IgD-negative memory B cell (primary cell): ENCODE measurements around the gene DRD3. TPM values are rescaled to one million over a fixed set of nuclear protein-coding genes. Genes with fewer than 3 reads are reported as not detected.

ENCODE experiments used
- H3K27ac Mint-ChIP-seq, 3 donors: one replicate each; pipeline ENCODE4 v1.8.0; 2020 to 2022; ENCODE audit warnings: mild to moderate bottlenecking in 3 of 3, mixed read lengths in 3 of 3, moderate library complexity in 1 of 3
- H3K27me3 Mint-ChIP-seq: one replicate; pipeline ENCODE4 v1.8.0; 2021; ENCODE audit warnings: mixed read lengths
- H3K36me3 Mint-ChIP-seq: one replicate; pipeline ENCODE4 v1.8.0; 2020; ENCODE audit warnings: mild to moderate bottlenecking, mixed read lengths
- H3K4me1 Mint-ChIP-seq, 3 donors: one replicate each; pipeline ENCODE4 v1.8.0; 2020 to 2022; ENCODE audit warnings: mixed read lengths in 3 of 3, mild to moderate bottlenecking in 1 of 3
- H3K4me3 Mint-ChIP-seq, 4 donors: one replicate each; pipeline ENCODE4 v1.8.0; 2020 to 2022; ENCODE audit warnings: mild to moderate bottlenecking in 4 of 4, mixed read lengths in 4 of 4, moderate library complexity in 3 of 4
- H3K9me3 Mint-ChIP-seq, 3 donors: one replicate each; pipeline ENCODE4 v1.8.0; 2020 to 2021; ENCODE audit warnings: mixed read lengths in 3 of 3, mild to moderate bottlenecking in 1 of 3
- polyA plus RNA-seq: library from polyadenylated mRNA; unstranded; fragments of 300-500 nt; fragmentation: Illumina TruSeq; gene quantifications from one replicate; pipeline ENCODE4 v1.2.3, GENCODE V29; 2021

DRD3 gene
- polyA plus RNA-seq, 1 donor from 2014 or later, result not detected

DNA sequence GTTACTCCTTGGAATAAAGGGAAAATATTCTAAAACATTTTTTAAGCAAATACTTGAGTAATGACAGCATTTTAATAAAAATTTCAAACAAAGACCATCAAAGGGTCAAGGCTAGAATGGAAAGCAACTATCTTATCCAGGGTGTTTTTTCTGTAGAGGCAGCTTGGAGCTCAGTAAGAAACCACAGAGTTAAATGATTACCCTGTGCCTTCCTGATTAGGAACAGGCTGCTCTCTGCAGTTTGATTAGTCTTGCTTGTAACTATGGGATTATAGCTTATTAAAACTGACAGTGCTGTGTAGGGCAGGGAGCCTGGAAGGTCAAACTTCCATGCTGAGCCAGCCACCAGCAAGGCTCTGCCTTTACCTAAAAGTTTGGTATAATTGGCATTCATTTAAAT, 89.2 kb downstream of the DRD3 start:
- Mint-ChIP-seq H3K27me3 (no peaks in the 10 kb centered on the region), H3K27ac (no peak overlapping the region), H3K9me3 (peaks cover 0 to 2% (median 0%) of the 10 kb centered on the region in 3 donors), H3K4me3 (no peak overlapping the region), H3K4me1 (peaks cover 1 to 4% (median 3%) of the 10 kb centered on the region in 3 donors), H3K36me3 (peaks cover 13% of the 10 kb centered on the region)

DNA sequence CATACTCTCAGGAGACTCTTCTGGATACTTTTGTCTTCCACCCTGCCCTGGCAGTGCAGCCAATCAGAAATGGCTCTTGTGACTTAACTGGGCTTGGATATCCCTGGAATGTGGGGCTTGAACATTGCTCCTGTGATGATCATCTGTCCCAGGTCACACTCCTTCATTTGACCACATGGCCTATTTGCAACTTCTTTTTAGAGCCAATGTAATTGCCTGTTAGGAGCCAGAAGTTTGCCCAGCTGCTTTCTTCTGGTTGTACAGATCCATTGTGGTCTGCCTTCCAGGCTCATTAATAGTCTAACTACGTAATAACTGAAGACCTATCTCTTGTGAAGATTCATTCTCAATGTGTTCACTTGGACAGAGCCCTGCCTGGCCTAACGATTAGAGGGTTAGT, 92.5 kb downstream of the DRD3 start:
- Mint-ChIP-seq H3K27ac (no peak overlapping the region), H3K36me3 (peaks cover 22% of the 10 kb centered on the region), H3K4me1 (no peaks in the 10 kb centered on the region), H3K27me3 (no peaks in the 10 kb centered on the region), H3K9me3 (peaks cover 0 to 2% (median 0%) of the 10 kb centered on the region in 3 donors), H3K4me3 (no peak overlapping the region)

DNA sequence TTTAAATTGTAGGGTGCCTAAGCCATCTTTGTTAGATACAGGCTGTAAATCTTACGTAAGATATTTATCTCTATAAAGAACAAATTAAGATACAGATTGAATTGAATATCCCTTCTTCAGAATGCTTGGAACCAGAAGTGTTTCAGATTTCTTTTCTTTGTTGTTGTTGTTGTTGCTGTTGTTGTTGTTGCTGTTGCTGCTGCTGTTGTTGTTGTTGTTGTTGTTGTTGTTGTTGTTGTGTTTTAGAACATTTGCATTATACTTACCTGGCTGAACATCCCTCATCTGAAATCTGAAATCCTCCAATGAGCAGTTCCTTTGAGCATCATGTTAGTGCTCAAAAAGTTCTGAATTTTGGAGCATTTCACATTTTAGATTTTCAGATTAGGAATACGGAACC, 95.7 kb downstream of the DRD3 start:
- no peaks in the 10 kb centered on the region for H3K9me3 Mint-ChIP-seq
- H3K4me1 Mint-ChIP-seq, result no peaks in the 10 kb centered on the region
- H3K4me3 Mint-ChIP-seq, result no peak overlapping the region
- no peaks in the 10 kb centered on the region for H3K27me3 Mint-ChIP-seq
- peaks cover 22% of the 10 kb centered on the region for H3K36me3 Mint-ChIP-seq
- peak overlapping the region in 1 of 3 donors; percentile 56 for H3K27ac Mint-ChIP-seq

DNA sequence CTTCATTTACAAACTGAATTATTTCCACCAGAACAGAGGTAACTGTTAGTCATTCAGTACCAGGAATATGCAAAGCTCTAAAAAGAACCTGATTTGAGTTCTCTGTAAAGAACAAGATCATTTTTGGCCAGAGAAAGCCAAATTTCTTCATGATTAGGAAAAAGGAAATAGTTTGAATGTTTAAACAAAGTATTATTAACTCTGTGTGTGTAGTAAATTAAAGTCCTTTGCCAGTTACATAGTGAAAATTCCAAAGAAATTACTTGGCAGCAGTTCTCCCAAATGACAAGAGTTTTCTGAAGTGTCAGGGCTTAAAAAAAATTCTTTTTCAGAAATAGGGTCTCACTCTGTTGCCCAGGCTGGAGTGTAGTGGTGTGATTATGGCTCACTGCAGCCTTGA, 97.8 kb downstream of the DRD3 start:
- H3K4me1 Mint-ChIP-seq, result no peaks in the 10 kb centered on the region
- no peak overlapping the region for H3K27ac Mint-ChIP-seq
- no peaks in the 10 kb centered on the region for H3K9me3 Mint-ChIP-seq
- no peaks in the 10 kb centered on the region for H3K27me3 Mint-ChIP-seq
- H3K36me3 Mint-ChIP-seq, result peaks cover 18% of the 10 kb centered on the region
- H3K4me3 Mint-ChIP-seq, result no peak overlapping the region

DNA sequence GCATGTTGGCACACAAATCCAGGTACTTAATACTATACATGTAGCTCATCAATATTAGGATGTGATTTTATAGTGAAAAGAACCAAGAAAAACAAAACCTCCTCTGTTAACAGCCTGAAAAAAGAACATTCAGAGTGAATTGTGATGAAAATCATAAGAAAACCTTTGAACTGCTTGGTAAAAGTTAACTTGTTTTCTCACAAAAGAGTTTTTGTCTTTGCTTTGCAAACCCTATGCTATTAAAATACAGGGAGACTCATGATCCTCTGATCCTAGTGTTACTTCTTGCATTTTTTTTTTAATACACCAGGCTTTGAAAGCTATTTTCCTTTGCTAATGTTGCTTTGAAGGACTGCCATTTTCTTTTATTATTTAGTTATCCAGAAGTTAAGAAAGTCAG, 98.7 kb downstream of the DRD3 start:
- Mint-ChIP-seq H3K4me1 (no peaks in the 10 kb centered on the region), H3K9me3 (no peaks in the 10 kb centered on the region), H3K27ac (no peak overlapping the region), H3K27me3 (no peaks in the 10 kb centered on the region), H3K36me3 (peaks cover 13% of the 10 kb centered on the region), H3K4me3 (no peak overlapping the region)

DNA sequence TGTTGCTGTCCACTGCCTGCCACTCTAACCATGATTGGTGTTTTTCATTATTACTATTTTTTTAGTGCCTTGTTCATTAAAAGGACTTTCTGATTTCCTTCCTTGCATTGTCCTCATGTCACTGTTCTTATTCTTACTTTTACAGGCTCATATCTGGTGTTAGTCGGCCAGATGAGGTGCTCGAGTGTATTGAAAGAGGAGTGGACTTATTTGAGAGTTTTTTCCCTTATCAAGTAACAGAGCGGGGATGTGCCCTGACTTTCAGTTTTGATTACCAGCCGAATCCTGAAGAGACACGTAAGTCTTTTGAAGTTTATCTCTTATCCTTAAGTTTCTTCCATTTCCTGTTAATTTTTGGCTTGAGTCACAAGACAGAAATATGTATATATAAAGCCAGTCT, 99.1 kb downstream of the DRD3 start:
- H3K9me3 Mint-ChIP-seq, result no peaks in the 10 kb centered on the region
- H3K4me3 Mint-ChIP-seq, result no peak overlapping the region
- no peaks in the 10 kb centered on the region for H3K4me1 Mint-ChIP-seq
- H3K36me3 Mint-ChIP-seq, result peaks cover 13% of the 10 kb centered on the region
- no peak overlapping the region for H3K27ac Mint-ChIP-seq
- H3K27me3 Mint-ChIP-seq, result no peaks in the 10 kb centered on the region

DNA sequence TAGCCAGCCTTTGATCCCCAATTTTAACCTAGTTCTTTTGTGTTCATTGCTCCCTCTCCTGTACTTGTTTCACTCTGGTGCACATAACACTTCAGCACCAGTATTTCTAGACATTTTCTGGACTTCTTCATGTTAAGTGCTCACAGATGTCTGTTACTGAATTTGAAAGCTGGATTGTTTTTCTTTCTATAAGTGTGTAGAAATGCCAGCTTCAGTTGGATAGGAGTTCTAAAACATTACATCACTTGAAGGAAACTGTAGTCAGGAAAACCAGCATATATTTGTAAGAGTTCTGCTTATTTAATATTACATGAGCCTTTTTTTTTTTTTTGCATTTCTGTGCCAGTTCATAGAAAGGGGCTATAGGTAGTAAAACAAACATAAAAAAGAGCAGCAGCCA, 100.7 kb downstream of the DRD3 start:
- no peaks in the 10 kb centered on the region for H3K9me3 Mint-ChIP-seq
- no peak overlapping the region for H3K4me3 Mint-ChIP-seq
- peaks cover 6% of the 10 kb centered on the region for H3K36me3 Mint-ChIP-seq
- H3K27me3 Mint-ChIP-seq, result no peaks in the 10 kb centered on the region
- no peak overlapping the region for H3K27ac Mint-ChIP-seq
- H3K4me1 Mint-ChIP-seq, result peaks cover 0 to 1% (median 0%) of the 10 kb centered on the region in 3 donors

Other genes with a start within 250 kb of the DRD3 start
- gene ZDHHC23, start 231.0 kb downstream of the DRD3 start, polyA plus RNA-seq, result 4.1 TPM
- 13.3 TPM for gene CCDC191, start 122.5 kb downstream of the DRD3 start, polyA plus RNA-seq
- gene QTRT2, start 122.3 kb downstream of the DRD3 start, polyA plus RNA-seq, result 25.4 TPM
- gene ZNF80, start 58.5 kb upstream of the DRD3 start, polyA plus RNA-seq, result not detected
- gene TIGIT, start 115.0 kb upstream of the DRD3 start, polyA plus RNA-seq, result 0.86 TPM